GF-D8 (cell line): ENCODE results near the gene TSPAN4.

Experiments
- DNase-seq: peaks from one replicate; lab custom pipeline; 2025; lab: John Stamatoyannopoulos, UW

Gene TSPAN4

GRCh38 chr11:824292-824880 lies 18.3 kb upstream of the TSPAN4 start:
- DNase-seq, result no peak

DNA sequence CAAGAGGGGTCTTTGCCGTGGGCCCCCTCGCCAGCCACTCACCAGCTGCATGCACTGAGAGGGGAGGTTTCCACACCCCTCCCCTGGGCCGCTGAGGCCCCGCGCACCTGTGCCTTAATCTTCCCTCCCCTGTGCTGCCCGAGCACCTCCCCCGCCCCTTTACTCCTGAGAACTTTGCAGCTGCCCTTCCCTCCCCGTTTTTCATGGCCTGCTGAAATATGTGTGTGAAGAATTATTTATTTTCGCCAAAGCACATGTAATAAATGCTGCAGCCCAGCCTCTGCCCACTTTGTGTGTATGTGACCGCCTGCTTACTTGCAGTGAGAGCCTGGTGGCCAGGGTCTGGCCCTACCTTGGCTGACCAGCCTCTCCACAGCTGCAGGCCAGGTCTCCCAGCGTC lies 17.7 kb upstream of the TSPAN4 start:
- DNase-seq, result no peak

- no peak for DNase-seq
Observed at GRCh38 chr11:825366-826226, 17.1 kb upstream of the TSPAN4 start.

GRCh38 chr11:826227-826621 lies 16.4 kb upstream of the TSPAN4 start:
- no peak for DNase-seq

DNA sequence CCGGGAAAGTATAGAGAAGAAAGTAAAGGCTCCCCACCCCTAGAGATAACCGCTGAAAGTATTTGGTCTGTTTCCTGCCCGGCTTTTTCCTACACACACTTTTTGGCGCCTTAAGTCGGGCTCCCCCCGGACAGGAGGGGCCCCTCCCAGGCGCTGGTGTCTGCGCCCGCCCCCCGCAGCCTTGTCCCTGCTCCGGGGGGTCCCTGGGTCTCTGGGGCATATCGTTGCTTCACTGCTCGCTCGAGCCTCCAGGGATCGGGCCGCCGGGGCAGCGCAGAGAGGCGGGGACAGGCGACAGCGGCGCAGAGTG lies 15.9 kb upstream of the TSPAN4 start:
- no peak for DNase-seq

DNA sequence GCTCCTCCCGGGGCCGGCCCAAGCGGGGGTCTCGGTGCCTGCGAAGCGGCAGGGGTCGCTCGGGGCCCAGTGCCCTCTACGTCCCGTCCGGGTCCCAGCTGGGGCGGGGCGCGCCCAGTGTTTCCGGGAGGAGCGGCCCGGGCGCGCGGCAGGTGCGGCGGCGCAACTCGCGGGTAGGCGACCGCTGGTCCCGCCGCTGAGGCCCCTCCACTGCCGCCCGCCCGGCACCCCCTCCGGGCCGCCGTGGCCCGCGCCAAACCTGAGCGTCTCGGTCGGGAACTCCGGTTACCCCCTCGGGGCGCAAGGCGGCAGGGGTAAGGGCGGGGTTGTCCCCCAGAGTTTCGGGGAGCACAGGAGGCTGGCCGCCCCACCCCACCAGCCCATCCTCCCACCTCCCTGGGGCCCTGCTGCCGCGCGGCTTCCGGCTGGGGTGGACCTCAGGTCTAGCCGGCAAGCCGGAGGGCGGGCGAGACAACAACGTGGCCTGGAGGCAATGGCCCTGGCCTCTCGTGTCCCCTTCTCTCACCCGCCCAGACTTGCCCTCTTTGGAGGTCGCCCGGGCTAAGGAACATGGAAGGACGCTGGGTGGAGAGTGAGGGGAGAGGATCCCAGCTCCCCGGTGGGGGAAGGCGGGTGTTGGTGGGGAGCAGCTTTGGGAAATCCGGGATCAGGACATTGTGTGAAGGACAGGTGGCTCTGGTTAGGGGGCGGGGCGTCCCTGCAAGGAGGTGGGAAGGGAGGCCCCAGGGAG lies 15.3 kb upstream of the TSPAN4 start:
- peak; percentile 32 for DNase-seq

- peak; percentile 52 for DNase-seq
Observed at GRCh38 chr11:827897-828192, 14.8 kb upstream of the TSPAN4 start, which contains the start of gene CRACR2B. Gene CRACR2B, plus strand, starts transcription at chr11:827919. Its CDS starts 689 bp downstream, at chr11:828608.

DNA sequence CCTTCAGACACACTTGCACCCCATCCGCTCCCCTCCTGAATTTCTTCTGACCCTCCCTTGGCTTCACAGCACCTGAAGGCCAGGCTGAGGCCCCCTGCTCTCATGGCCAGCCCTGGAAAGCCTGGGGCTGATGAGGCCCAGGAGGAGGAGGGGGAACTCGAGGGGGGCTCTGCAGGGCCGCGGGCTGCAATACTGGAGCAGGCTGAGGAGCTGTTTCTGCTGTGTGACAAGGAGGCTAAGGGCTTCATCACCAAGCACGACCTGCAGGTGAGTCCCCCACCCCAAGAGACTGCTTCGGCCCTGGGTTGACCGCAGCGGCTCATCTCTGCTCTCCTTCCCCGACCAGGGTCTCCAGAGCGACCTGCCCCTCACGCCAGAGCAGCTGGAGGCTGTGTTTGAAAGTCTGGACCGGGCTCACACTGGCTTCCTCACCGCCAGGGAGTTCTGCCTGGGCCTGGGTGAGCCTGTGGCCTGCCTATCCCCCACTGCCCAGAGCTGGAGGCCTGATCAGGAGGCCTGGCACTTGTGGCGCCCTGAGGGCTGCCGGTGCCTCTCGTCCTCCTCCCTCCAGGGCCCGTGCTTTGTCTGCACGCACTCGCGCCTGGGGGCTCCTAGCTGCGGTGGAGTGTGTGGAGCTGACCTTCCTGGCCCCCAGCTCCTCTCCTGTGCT lies 14.0 kb upstream of the TSPAN4 start:
- no peak for DNase-seq

DNA sequence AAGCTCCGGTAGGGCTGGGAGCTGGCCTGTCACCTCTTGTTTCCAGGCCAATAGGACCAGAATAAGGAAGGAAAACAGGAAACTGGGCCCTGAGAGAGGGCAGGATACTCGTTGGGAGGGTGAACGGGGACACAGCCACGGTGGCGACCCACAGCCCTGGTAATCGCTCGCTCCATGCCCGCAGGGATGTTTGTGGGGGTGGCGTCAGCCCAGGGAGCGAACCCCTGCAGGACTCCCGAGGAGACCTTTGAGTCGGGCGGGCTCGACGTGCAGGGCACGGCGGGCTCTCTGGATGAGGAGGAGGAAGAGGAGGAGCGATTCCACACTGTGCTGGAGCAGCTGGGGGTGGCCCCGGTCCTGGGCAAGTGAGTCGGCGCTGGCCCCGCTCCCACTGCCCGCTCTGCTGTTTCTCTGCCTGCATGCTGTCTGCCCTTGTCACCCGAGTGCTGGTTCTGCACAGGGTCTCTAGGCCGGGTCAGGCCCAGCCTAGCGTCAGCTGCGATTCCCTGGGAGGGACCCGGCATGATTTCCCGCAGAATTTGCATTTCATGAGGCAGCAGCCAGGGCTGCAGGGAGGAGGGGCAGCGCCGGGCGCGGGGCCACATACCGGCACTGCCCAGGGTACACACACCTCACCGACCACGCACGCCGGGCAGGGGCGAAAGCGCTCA lies 13.3 kb upstream of the TSPAN4 start:
- DNase-seq, result peak; percentile 7

DNA sequence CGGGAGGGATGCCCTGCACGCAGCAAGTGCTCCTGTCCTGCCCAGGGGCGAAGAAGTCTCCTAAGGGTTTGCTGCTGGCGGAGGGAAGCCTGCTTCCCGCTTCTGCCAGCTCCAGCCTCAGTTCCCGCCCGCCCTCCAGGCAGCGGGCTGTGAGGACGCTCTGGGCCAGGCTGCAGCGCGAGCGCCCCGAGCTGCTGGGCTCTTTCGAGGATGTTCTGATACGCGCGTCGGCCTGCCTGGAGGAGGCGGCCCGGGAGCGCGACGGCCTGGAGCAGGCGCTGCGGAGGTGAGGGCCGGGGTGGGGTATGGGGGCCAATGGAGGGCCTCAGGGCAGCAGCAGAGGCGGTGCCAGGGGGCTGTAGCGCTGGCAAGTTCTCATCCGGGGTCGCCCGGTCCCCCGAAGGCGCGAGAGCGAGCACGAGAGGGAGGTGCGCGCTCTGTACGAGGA lies 12.8 kb upstream of the TSPAN4 start:
- no peak for DNase-seq

GRCh38 chr11:830295-831117 lies 12.1 kb upstream of the TSPAN4 start:
- no peak for DNase-seq

DNA sequence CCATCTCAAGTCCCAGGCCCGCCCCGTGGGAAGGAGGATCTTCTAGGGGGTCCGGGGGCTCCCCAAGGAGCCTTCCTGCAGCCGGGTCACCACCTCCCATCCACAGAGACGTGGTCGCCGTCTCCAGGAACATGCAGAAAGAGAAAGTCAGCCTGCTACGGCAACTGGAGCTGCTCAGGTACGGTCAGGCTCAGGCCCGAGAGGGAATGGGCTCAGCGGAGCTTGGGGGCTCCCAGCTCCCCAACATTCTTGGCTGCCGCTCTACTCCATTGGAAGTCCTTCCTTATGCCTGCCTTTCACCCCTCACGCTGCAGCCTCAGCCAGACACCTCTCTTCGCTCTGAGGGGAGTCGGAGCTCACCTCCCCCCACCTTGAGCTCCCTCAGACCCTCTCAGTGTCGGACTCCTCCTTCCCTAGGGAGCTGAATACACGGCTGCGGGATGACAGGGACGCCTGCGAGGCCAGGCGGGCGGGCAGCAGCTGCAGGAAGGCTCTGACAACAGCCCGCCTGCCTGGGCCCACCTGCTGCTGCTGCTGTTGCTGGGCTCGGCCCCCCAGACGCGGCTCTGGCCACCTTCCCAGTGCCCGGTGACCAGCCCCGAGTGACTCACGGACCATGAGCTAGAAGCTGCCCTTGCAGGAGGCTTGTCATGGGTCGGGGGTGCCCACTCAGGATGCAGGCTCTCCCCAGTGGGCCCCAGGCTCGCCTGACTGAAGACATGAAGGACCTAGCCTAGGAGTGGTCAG lies 11.4 kb upstream of the TSPAN4 start:
- no peak for DNase-seq

DNA sequence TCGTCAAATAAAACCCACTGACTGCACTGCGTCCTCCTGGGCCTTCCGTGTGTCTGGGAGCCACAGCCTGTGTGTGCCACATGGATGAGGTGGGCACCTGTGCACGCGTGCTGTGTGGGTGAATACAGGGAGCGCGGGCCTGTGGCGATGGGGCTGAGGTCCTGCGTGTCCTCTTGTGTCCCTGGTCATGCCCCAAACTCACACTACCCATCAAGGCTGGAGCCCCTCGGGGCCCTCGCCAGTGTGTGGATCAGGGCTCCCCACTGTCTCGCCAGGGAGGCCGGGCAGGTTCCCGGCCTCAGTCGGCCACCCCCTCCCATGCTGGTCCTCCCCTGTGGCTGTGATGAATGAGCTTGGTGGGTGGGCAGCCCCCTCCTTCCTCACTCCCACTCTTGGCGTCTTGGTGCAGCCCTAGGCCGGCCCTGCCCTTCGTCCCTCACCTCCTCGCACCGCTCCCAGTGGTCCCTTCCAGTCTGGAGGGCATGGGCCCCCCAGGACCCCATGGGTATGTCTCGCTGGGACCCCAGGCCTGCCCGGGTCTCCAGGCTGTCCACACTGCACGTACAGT lies 10.6 kb upstream of the TSPAN4 start:
- no peak for DNase-seq

GRCh38 chr11:832529-833113 lies 10.0 kb upstream of the TSPAN4 start, which contains the start of gene CD151:
Gene CD151, plus strand, starts transcription at chr11:832952. Its CDS starts 3,118 bp downstream, at chr11:836070.
- no peak for DNase-seq

DNA sequence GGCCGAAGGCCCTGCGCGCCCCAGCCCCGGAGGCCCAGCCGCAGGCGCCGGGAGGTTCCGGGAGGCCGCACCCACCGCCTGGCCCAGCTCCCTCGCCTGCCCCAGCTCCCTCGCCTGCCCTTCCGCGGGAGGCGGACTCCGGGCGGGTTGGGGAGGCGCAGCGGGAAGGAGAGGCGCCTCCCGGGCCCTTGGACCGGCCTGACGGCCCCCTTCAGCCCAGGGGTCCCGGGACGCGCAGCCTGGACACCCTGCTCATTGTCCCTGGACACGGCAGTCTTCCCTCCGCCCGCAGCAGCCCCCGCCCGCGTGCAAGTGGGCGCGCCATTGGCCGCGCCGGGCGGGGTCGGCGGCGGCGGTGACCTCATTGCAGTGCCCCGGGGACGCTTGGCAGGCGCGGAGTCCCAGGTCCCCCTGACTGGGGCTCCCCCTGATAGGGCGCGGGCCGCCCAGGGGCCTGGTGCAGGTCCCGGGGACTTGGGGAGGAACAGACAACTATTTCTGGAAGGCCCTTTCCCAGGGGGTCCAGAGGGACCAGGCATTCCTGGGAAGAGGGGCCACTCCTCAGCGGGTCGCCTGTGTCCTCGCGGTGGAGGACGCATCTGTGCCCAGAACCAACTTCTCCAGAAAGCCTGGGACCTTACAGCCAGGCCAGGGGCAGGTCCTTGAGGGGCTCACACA lies 9.4 kb upstream of the TSPAN4 start:
- no peak for DNase-seq

DNA sequence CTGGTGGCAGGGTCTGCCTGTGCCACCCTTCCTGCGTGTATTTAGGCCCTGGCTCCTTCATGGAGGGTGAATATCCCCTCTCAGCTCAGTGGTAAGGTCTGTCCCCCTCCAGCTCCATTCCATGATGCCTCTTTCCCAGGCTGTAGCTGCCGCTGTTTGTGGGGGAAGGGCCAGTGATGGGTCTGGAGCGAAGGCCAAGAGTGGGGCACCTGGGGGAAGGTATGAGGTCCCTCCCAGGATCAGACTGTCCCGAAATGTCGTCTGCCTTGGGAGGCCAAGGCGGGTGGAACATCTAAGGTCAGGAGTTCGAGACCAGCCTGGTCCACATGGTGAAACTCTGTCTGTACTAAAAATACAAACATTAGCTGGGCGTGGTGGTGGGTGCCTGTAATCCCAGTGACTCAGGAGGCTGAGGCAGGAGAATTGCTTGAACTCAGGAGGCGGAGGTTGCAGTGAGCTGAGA lies 8.8 kb upstream of the TSPAN4 start:
- DNase-seq, result no peak

DNA sequence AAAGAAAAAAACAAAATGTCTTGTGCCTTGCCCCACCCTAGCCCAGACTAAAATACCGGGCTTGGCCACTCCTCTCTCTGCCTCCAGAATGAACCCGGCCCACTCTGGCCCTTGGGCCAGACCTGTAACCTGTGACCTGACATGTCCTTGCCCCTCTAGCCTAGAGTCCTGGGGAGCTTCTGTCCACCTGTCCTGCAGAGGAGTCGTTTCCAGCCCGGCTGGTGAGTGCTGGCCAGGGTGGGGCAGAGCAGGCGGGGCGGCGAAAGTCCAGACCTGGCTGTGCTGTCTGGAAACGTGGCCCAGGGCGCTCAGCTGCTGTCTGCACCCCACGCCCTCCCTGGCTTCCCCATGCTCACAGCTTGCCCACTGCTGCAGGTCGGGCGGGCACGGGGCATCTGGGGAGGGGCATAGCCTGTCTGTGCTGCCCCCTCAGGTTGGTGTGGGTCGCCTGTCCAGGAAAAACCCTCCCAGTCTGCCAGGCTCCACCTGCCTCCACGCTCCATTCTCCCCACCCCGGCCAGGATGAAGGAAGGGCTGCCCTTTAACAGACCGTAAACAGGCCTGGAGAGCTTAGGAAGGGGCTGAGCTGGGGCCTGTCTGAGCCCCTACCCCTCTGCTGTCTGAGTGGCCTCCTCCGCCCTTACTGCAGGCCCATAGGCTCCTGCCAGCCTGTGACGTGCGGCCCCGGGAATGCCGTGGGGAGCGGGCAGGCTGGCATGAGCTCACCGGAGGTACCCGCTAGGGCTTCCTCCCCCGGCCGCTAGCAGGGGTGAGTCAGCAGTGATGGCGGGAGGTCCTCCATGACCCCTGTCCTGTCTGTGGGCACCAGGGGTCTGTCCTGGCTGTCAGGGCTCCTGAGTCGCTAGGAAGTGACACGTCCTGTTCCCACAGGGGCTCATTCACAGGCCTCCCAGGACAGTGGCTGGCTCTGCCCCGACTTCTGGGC lies 8.0 kb upstream of the TSPAN4 start:
- no peak for DNase-seq

GRCh38 chr11:836274-836673 lies 6.4 kb upstream of the TSPAN4 start:
- DNase-seq, result no peak
